HepG2 (cell line): Measurements from ENCODE around the gene TGFBI. TPM values are rescaled to one million over a fixed set of nuclear protein-coding genes. Genes with fewer than 3 reads are reported as not detected.

Experiments
- GPN1 ChIP-seq: sonication (generic); formaldehyde crosslinking; IDR thresholded peaks from 2 replicates; pipeline ENCODE4 v1.5.1; 2020; ENCODE audit warnings: missing genetic modification reagents, borderline replicate concordance
- HDAC1 ChIP-seq: sonication (generic); formaldehyde crosslinking; IDR thresholded peaks from 2 replicates; pipeline ENCODE4 v1.5.1; 2020; ENCODE audit warnings: mild to moderate bottlenecking, missing genetic modification reagents
- KAT8 ChIP-seq: IDR thresholded peaks from 2 replicates; pipeline ENCODE4 v1.6.1; 2016; ENCODE audit warnings: missing genetic modification reagents, missing compliant biosample characterization
- KLF13 ChIP-seq: sonication (generic); formaldehyde crosslinking; IDR thresholded peaks from 2 replicates; pipeline ENCODE4 v1.4.0; 2020; ENCODE audit warnings: mild to moderate bottlenecking, missing genetic modification reagents
- MAFK ChIP-seq, 2 experiments: IDR thresholded peaks in 1 of 2; conservative IDR thresholded peaks in 1 of 2; 2 replicates each; pipeline ENCODE4 v1.6.1; 2011; ENCODE audit warnings: improper control_type of control experiment in 2 of 2, low read length in 2 of 2
- MIXL1 ChIP-seq: IDR thresholded peaks from 2 replicates; pipeline ENCODE4 v1.6.1; 2016
- RORA ChIP-seq: sonication (generic); formaldehyde crosslinking; IDR thresholded peaks from 2 replicates; pipeline ENCODE4 v1.5.0; 2020; ENCODE audit warnings: mild to moderate bottlenecking, missing genetic modification reagents, moderate library complexity
- SP1 ChIP-seq, 2 experiments: fragments of 450-650 bp in 1 of 2; sonication (generic) in 1 of 2; formaldehyde crosslinking in 1 of 2; IDR thresholded peaks; 2 replicates each; pipeline versions ENCODE4 v1.4.0 to v1.6.1; 2016 to 2020; ENCODE audit warnings: missing genetic modification reagents in 1 of 2
- ZNF367 ChIP-seq: sonication (generic); formaldehyde crosslinking; IDR thresholded peaks from 2 replicates; pipeline ENCODE4 v1.4.0; 2020; ENCODE audit warnings: missing genetic modification reagents, borderline replicate concordance
- polyA plus RNA-seq, 8 experiments: library from polyadenylated mRNA; depleted of rRNA in 3 of 8; stranded (reverse) in 7 of 8; unstranded in 1 of 8; fragments of >200 nt; fragmentation: Illumina TruSeq in 4 of 8; extraction: Trizol in 4 of 8; gene quantifications; 2 replicates each; pipeline versions ENCODE4 v1.2.1 to v1.2.3, GENCODE V29; 2011 to 2016; ENCODE audit warnings: low read depth in 4 of 8, missing spikeins in 1 of 8, mixed read lengths in 1 of 8; ENCODE audit not compliant: insufficient read depth in 1 of 8
- total RNA-seq, 5 experiments: library from RNA; depleted of rRNA; stranded (reverse); fragments of >200 nt; fragmentation: Illumina TruSeq; extraction: Trizol; gene quantifications; 2 replicates each; pipeline ENCODE4 v1.2.3, GENCODE V29; 2016; ENCODE audit warnings: low read depth in 1 of 5
- TF ChIP-seq, protein P1 (sequence below): sonication (generic); formaldehyde crosslinking; IDR thresholded peaks from 2 replicates; pipeline ENCODE4 v1.4.0; 2020; ENCODE audit warnings: missing genetic modification reagents
- TF ChIP-seq, protein P2 (sequence below): sonication (generic); formaldehyde crosslinking; IDR thresholded peaks from 2 replicates; pipeline ENCODE4 v1.4.0; 2020; ENCODE audit warnings: mild to moderate bottlenecking, missing genetic modification reagents
- TF ChIP-seq, protein P3 (sequence below): sonication (generic); formaldehyde crosslinking; IDR thresholded peaks from 2 replicates; pipeline ENCODE4 v1.4.0; 2020; ENCODE audit warnings: low read depth, mild to moderate bottlenecking, missing genetic modification reagents
- TF ChIP-seq, protein P4 (sequence below): IDR thresholded peaks from 2 replicates; pipeline ENCODE4 v1.6.1; 2016; ENCODE audit warnings: mild to moderate bottlenecking
- TF ChIP-seq, protein P5 (sequence below): IDR thresholded peaks from 2 replicates; pipeline ENCODE4 v1.4.0; 2020; ENCODE audit warnings: mild to moderate bottlenecking, missing genetic modification reagents
- TF ChIP-seq, protein P6 (sequence below): sonication (generic); formaldehyde crosslinking; conservative IDR thresholded peaks from 2 replicates; pipeline ENCODE4 v1.8.0; 2022; ENCODE audit warnings: missing genetic modification reagents
- TF ChIP-seq, protein P7 (sequence below): sonication (generic); formaldehyde crosslinking; IDR thresholded peaks from 2 replicates; pipeline ENCODE4 v1.9.0; 2021; ENCODE audit warnings: missing genetic modification reagents, borderline replicate concordance

TGFBI gene
- total and polyA plus RNA-seq, 2 of the 13 experiments (the other 11 are each of a cell fraction or from before 2014, with no cell fraction given) = 275 to 457 TPM

DNA sequence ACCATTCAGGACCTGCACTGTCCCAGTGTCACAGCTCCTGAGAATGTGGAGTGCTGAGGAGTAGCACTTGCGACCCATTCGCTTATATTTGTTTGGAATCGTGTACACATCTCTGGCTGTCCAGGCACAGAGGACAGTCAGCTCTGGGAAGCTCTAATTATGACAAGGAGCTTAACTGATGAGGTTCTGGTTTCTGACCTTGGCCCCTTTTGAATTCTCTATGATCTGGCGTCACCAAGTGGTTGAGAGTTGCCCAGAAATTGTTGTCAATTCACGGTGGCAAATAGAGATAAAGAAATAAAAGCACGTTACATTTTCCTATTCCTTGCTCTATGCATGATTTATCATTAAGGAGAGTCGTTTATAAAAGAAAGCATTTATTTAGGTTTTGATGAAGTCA lies 39.1 kb upstream of the TGFBI start (continued):
- TF ChIP-seq, protein P1, sequence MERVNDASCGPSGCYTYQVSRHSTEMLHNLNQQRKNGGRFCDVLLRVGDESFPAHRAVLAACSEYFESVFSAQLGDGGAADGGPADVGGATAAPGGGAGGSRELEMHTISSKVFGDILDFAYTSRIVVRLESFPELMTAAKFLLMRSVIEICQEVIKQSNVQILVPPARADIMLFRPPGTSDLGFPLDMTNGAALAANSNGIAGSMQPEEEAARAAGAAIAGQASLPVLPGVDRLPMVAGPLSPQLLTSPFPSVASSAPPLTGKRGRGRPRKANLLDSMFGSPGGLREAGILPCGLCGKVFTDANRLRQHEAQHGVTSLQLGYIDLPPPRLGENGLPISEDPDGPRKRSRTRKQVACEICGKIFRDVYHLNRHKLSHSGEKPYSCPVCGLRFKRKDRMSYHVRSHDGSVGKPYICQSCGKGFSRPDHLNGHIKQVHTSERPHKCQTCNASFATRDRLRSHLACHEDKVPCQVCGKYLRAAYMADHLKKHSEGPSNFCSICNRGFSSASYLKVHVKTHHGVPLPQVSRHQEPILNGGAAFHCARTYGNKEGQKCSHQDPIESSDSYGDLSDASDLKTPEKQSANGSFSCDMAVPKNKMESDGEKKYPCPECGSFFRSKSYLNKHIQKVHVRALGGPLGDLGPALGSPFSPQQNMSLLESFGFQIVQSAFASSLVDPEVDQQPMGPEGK (CRISPR knock-in tag) = no peak
- TF ChIP-seq, protein P2, sequence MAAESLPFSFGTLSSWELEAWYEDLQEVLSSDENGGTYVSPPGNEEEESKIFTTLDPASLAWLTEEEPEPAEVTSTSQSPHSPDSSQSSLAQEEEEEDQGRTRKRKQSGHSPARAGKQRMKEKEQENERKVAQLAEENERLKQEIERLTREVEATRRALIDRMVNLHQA (CRISPR knock-in tag) = no peak
- peak; percentile 23; the same call in 1 of the 2 replicates for TF ChIP-seq KAT8 (CRISPR knock-in tag)
- no peak for TF ChIP-seq KLF13 (CRISPR knock-in tag)
- TF ChIP-seq, protein P3, sequence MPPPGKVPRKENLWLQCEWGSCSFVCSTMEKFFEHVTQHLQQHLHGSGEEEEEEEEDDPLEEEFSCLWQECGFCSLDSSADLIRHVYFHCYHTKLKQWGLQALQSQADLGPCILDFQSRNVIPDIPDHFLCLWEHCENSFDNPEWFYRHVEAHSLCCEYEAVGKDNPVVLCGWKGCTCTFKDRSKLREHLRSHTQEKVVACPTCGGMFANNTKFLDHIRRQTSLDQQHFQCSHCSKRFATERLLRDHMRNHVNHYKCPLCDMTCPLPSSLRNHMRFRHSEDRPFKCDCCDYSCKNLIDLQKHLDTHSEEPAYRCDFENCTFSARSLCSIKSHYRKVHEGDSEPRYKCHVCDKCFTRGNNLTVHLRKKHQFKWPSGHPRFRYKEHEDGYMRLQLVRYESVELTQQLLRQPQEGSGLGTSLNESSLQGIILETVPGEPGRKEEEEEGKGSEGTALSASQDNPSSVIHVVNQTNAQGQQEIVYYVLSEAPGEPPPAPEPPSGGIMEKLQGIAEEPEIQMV (CRISPR knock-in tag) = no peak
- TF ChIP-seq, protein P4, sequence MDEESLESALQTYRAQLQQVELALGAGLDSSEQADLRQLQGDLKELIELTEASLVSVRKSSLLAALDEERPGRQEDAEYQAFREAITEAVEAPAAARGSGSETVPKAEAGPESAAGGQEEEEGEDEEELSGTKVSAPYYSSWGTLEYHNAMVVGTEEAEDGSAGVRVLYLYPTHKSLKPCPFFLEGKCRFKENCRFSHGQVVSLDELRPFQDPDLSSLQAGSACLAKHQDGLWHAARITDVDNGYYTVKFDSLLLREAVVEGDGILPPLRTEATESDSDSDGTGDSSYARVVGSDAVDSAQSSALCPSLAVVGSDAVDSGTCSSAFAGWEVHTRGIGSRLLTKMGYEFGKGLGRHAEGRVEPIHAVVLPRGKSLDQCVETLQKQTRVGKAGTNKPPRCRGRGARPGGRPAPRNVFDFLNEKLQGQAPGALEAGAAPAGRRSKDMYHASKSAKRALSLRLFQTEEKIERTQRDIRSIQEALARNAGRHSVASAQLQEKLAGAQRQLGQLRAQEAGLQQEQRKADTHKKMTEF (CRISPR knock-in tag) = peak; percentile 47; the same call in 1 of the 2 replicates
- no peak for TF ChIP-seq SP1 (IDR thresholded peaks at IDR 0.05)
- TF ChIP-seq SP1 (CRISPR knock-in tag; IDR thresholded peaks at IDR 0.05) = no peak
- TF ChIP-seq GPN1 (CRISPR knock-in tag) = no peak
- TF ChIP-seq ZNF367 (CRISPR knock-in tag) = no peak
- TF ChIP-seq, protein P5, sequence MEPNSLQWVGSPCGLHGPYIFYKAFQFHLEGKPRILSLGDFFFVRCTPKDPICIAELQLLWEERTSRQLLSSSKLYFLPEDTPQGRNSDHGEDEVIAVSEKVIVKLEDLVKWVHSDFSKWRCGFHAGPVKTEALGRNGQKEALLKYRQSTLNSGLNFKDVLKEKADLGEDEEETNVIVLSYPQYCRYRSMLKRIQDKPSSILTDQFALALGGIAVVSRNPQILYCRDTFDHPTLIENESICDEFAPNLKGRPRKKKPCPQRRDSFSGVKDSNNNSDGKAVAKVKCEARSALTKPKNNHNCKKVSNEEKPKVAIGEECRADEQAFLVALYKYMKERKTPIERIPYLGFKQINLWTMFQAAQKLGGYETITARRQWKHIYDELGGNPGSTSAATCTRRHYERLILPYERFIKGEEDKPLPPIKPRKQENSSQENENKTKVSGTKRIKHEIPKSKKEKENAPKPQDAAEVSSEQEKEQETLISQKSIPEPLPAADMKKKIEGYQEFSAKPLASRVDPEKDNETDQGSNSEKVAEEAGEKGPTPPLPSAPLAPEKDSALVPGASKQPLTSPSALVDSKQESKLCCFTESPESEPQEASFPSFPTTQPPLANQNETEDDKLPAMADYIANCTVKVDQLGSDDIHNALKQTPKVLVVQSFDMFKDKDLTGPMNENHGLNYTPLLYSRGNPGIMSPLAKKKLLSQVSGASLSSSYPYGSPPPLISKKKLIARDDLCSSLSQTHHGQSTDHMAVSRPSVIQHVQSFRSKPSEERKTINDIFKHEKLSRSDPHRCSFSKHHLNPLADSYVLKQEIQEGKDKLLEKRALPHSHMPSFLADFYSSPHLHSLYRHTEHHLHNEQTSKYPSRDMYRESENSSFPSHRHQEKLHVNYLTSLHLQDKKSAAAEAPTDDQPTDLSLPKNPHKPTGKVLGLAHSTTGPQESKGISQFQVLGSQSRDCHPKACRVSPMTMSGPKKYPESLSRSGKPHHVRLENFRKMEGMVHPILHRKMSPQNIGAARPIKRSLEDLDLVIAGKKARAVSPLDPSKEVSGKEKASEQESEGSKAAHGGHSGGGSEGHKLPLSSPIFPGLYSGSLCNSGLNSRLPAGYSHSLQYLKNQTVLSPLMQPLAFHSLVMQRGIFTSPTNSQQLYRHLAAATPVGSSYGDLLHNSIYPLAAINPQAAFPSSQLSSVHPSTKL = peak; percentile 9; the same call in 1 of the 2 replicates
- TF ChIP-seq MAFK (conservative IDR thresholded peaks at IDR 0.05 in 1 of 2, IDR thresholded peaks at IDR 0.05 in 1 of 2; ENCODE audit: low read length in 2 of 2) = peak in 1 of 2 experiments; percentile 54; a peak in 1 of 4 replicates
- peak; percentile 61; the same call in 1 of the 2 replicates for TF ChIP-seq MIXL1
- TF ChIP-seq, protein P6, sequence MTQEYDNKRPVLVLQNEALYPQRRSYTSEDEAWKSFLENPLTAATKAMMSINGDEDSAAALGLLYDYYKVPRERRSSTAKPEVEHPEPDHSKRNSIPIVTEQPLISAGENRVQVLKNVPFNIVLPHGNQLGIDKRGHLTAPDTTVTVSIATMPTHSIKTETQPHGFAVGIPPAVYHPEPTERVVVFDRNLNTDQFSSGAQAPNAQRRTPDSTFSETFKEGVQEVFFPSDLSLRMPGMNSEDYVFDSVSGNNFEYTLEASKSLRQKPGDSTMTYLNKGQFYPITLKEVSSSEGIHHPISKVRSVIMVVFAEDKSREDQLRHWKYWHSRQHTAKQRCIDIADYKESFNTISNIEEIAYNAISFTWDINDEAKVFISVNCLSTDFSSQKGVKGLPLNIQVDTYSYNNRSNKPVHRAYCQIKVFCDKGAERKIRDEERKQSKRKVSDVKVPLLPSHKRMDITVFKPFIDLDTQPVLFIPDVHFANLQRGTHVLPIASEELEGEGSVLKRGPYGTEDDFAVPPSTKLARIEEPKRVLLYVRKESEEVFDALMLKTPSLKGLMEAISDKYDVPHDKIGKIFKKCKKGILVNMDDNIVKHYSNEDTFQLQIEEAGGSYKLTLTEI (CRISPR knock-in tag) = no peak
- TF ChIP-seq HDAC1 (CRISPR knock-in tag) = no peak
- no peak for TF ChIP-seq RORA (CRISPR knock-in tag)
- TF ChIP-seq, protein P7, sequence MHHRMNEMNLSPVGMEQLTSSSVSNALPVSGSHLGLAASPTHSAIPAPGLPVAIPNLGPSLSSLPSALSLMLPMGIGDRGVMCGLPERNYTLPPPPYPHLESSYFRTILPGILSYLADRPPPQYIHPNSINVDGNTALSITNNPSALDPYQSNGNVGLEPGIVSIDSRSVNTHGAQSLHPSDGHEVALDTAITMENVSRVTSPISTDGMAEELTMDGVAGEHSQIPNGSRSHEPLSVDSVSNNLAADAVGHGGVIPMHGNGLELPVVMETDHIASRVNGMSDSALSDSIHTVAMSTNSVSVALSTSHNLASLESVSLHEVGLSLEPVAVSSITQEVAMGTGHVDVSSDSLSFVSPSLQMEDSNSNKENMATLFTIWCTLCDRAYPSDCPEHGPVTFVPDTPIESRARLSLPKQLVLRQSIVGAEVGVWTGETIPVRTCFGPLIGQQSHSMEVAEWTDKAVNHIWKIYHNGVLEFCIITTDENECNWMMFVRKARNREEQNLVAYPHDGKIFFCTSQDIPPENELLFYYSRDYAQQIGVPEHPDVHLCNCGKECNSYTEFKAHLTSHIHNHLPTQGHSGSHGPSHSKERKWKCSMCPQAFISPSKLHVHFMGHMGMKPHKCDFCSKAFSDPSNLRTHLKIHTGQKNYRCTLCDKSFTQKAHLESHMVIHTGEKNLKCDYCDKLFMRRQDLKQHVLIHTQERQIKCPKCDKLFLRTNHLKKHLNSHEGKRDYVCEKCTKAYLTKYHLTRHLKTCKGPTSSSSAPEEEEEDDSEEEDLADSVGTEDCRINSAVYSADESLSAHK = no peak
